ENCODE results near the gene WFIKKN1. TPM values are rescaled to one million over a fixed set of nuclear protein-coding genes. Genes with fewer than 3 reads are reported as not detected.

WFIKKN1 gene
- total and polyA plus RNA-seq, 2 of the 13 experiments (the other 11 are each of a cell fraction or from before 2014, with no cell fraction given): 1.7 to 4.9 TPM

DNA sequence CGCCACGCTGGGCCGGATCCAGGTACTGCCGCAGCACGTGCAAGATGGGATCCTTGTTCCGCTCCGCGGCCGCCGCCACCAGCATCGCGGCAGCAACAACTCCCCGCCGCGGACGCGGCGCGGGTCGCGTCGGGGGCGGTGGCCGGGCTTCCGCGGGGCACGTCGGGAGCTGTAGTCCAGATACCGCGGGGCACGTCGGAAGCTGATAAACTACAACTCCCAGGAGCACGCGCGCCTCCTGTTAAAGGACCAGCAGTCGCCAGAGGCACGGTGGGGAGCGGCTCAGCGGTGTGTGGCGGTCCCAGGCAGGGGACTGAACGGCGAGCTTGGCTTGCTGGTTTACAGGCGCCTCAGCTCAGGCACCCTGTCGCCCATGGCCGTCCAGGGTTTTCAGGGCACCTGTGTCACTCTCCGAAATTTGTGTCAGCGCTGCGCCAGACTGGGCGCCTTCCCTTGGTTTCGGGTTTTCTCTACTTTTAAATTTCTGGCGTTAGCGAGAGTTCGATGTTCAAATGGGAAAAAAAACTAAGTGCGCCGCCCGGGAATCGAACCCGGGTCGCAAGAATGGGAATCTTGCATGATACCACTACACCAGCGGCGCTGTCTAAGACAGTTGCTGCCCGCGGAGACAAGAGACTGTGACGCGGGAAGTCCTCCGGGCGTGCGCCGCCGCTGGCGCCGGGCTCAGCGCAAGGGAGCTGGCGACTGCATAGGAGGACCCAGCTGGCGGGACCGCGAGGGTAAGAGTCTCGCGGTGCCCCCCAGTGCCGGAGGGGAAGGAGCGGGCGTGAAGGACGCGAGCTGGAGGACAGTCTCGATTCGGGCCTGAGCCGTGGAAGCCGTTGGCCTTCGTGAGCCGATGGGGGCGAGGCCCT lies 5.7 kb downstream of the WFIKKN1 start, which contains the start of gene METTL26 (continued):
- TF ChIP-seq TCF12 (IDR thresholded peaks at IDR 0.05) (no peak), TCF12 (CRISPR knock-in tag; IDR thresholded peaks at IDR 0.05) (0 out of 2 replicates have a peak, but pooled peaks have one; percentile 23), ZNF75D (CRISPR knock-in tag; IDR thresholded peaks at IDR 0.05; ENCODE audit: borderline replicate concordance) (peak; percentile 80; the same call in 1 of the 2 replicates), HHEX (CRISPR knock-in tag; IDR thresholded peaks at IDR 0.05) (no peak), ZNF317 (CRISPR knock-in tag; IDR thresholded peaks at IDR 0.05) (no peak; the same call in 1 of the 2 replicates), RCOR2 (CRISPR knock-in tag; IDR thresholded peaks at IDR 0.05) (no peak), CERS6 (CRISPR knock-in tag; IDR thresholded peaks at IDR 0.05) (no peak), SCMH1 (CRISPR knock-in tag; IDR thresholded peaks at IDR 0.05; ENCODE audit: borderline replicate concordance) (no peak), HES4 (CRISPR knock-in tag; IDR thresholded peaks at IDR 0.05; ENCODE audit: borderline replicate concordance) (peak; percentile 57), HIVEP1 (CRISPR knock-in tag; IDR thresholded peaks at IDR 0.05) (no peak), FOXO1 (CRISPR knock-in tag; IDR thresholded peaks at IDR 0.05) (peak; percentile 68; the same call in 1 of the 2 replicates), RARG (CRISPR knock-in tag; IDR thresholded peaks at IDR 0.05; ENCODE audit: low read depth) (no peak), ZFAT (CRISPR knock-in tag; conservative IDR thresholded peaks at IDR 0.05) (no peak), ZNF703 (CRISPR knock-in tag; IDR thresholded peaks at IDR 0.05; ENCODE audit: borderline replicate concordance) (peak; percentile 41; the same call in 1 of the 2 replicates), KDM4B (CRISPR knock-in tag; IDR thresholded peaks at IDR 0.05) (0 out of 2 replicates have a peak, but pooled peaks have one; percentile 29), CCDC6 (CRISPR knock-in tag; IDR thresholded peaks at IDR 0.05) (no peak; the same call in none of the 2 replicates), ZMYM3 (CRISPR knock-in tag; IDR thresholded peaks at IDR 0.05) (no peak), MLLT10 (CRISPR knock-in tag; IDR thresholded peaks at IDR 0.05) (no peak), TIGD3 (CRISPR knock-in tag; IDR thresholded peaks at IDR 0.05; ENCODE audit: borderline replicate concordance) (no peak; the same call in 1 of the 2 replicates)
- TF ChIP-seq, protein P1, sequence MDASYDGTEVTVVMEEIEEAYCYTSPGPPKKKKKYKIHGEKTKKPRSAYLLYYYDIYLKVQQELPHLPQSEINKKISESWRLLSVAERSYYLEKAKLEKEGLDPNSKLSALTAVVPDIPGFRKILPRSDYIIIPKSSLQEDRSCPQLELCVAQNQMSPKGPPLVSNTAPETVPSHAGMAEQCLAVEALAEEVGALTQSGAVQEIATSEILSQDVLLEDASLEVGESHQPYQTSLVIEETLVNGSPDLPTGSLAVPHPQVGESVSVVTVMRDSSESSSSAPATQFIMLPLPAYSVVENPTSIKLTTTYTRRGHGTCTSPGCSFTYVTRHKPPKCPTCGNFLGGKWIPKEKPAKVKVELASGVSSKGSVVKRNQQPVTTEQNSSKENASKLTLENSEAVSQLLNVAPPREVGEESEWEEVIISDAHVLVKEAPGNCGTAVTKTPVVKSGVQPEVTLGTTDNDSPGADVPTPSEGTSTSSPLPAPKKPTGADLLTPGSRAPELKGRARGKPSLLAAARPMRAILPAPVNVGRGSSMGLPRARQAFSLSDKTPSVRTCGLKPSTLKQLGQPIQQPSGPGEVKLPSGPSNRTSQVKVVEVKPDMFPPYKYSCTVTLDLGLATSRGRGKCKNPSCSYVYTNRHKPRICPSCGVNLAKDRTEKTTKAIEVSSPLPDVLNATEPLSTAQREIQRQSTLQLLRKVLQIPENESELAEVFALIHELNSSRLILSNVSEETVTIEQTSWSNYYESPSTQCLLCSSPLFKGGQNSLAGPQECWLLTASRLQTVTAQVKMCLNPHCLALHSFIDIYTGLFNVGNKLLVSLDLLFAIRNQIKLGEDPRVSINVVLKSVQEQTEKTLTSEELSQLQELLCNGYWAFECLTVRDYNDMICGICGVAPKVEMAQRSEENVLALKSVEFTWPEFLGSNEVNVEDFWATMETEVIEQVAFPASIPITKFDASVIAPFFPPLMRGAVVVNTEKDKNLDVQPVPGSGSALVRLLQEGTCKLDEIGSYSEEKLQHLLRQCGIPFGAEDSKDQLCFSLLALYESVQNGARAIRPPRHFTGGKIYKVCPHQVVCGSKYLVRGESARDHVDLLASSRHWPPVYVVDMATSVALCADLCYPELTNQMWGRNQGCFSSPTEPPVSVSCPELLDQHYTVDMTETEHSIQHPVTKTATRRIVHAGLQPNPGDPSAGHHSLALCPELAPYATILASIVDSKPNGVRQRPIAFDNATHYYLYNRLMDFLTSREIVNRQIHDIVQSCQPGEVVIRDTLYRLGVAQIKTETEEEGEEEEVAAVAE (CRISPR knock-in tag; IDR thresholded peaks at IDR 0.05; ENCODE audit: borderline replicate concordance): no peak
- TF ChIP-seq, protein P2, sequence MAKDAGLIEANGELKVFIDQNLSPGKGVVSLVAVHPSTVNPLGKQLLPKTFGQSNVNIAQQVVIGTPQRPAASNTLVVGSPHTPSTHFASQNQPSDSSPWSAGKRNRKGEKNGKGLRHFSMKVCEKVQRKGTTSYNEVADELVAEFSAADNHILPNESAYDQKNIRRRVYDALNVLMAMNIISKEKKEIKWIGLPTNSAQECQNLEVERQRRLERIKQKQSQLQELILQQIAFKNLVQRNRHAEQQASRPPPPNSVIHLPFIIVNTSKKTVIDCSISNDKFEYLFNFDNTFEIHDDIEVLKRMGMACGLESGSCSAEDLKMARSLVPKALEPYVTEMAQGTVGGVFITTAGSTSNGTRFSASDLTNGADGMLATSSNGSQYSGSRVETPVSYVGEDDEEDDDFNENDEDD (CRISPR knock-in tag; IDR thresholded peaks at IDR 0.05; ENCODE audit: borderline replicate concordance): peak; percentile 87
